Suprapubic skin (tissue), 4 donors: ENCODE data around the gene MEOX2. TPM values are rescaled to one million over a fixed set of nuclear protein-coding genes. Genes with fewer than 3 reads are reported as not detected.

Experiments
- DNase-seq, 2 donors: peaks; one replicate each; pipeline ENCODE4 v3.0.0-alpha.2; 2019; ENCODE audit warnings: low spot score in 2 of 2
- H3K27ac ChIP-seq: fragments of 200-600 bp; sonication (generic); one replicate; pipeline ENCODE4 v1.5.1; 2019
- H3K27me3 ChIP-seq: fragments of 200-600 bp; sonication (generic); one replicate; pipeline ENCODE4 v1.5.1; 2019
- H3K36me3 ChIP-seq: fragments of 200-600 bp; sonication (generic); one replicate; pipeline ENCODE4 v1.5.1; 2019
- H3K4me1 ChIP-seq: fragments of 200-600 bp; sonication (generic); one replicate; pipeline ENCODE4 v1.5.1; 2019
- H3K4me3 ChIP-seq: fragments of 200-600 bp; sonication (generic); one replicate; pipeline ENCODE4 v1.5.1; 2019; ENCODE audit warnings: mild to moderate bottlenecking
- H3K9me3 ChIP-seq: fragments of 200-600 bp; sonication (generic); one replicate; pipeline ENCODE4 v1.5.1; 2019
- EP300 ChIP-seq: sonication (generic); formaldehyde crosslinking; IDR thresholded peaks from one replicate; pipeline ENCODE4 v1.6.1; 2017; ENCODE audit warnings: antibody characterized with exemption
- POLR2A ChIP-seq, 2 donors: fragments of 450-650 bp; IDR thresholded peaks; one replicate each; pipeline ENCODE4 v1.6.1; 2017; ENCODE audit warnings: antibody characterized with exemption in 2 of 2, mild to moderate bottlenecking in 2 of 2, moderate library complexity in 2 of 2
- POLR2AphosphoS5 ChIP-seq, 3 donors: sonication (generic); formaldehyde crosslinking; IDR thresholded peaks; one replicate each; pipeline ENCODE4 v1.6.1; 2017; ENCODE audit warnings: antibody characterized with exemption in 3 of 3
- WGBS: methylation state at CpG from one replicate; pipeline ENCODE4 v1.1.5; 2018; 5-methylcytosine and 5-hydroxymethylcytosine counted together
- total RNA-seq, 4 donors: library from RNA; depleted of rRNA; stranded (reverse); fragments of >200 nt; gene quantifications; one replicate each; pipeline ENCODE4 v1.1.0, GENCODE V29; 2016
- TF ChIP-seq, protein P1 (sequence below), 2 donors: fragments of 200-600 bp in 1 of 2; fragments of 450-650 bp in 1 of 2; sonication (generic) in 1 of 2; IDR thresholded peaks; one replicate each; pipeline ENCODE4 v1.5.1; 2016 to 2019; ENCODE audit warnings: antibody characterized with exemption in 2 of 2, mild to moderate bottlenecking in 1 of 2, moderate library complexity in 1 of 2

Gene MEOX2
- total RNA-seq, 4 donors from 2014 or later: 1.0 to 8.9 (median 3.0) TPM

DNA sequence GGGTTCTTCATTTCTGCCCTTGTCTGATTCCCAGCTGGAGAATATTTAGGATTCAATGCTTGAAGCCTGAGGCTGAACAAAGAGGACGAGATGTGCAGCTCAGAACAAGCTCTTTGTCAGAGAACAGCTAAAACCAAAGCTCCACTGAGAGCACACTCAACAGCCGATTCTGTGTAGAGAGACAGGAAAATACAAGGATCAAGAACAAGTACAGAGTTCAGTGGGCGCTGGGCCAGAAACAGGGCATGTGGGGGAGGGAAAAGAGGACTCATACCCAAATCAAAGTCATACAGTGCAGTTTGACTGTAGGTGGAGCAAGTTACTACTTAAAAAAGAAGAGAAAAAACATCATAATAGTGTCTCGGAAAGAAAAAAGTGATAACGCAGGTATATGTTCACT lies 124.6 kb downstream of the MEOX2 start, which contains the start of gene AGMO:
Gene AGMO (minus strand): TSS at position 181 of the 400 bp plus-strand sequence.
- Histone ChIP-seq H3K27ac (peak within 1 kb of the TSS; percentile 64), H3K4me1 (peaks cover 14% of the 10 kb centered on the region), H3K4me3 (peak within 1 kb of the TSS; percentile 27), H3K27me3 (no peaks in the 10 kb centered on the region), H3K9me3 (no peaks in the 10 kb centered on the region), H3K36me3 (no peaks in the 10 kb centered on the region)
- WGBS: 27% methylated on average over 5 of the region's 5 CpGs
- peak; percentile 64 to 75 for DNase-seq
- TF ChIP-seq, protein P1, sequence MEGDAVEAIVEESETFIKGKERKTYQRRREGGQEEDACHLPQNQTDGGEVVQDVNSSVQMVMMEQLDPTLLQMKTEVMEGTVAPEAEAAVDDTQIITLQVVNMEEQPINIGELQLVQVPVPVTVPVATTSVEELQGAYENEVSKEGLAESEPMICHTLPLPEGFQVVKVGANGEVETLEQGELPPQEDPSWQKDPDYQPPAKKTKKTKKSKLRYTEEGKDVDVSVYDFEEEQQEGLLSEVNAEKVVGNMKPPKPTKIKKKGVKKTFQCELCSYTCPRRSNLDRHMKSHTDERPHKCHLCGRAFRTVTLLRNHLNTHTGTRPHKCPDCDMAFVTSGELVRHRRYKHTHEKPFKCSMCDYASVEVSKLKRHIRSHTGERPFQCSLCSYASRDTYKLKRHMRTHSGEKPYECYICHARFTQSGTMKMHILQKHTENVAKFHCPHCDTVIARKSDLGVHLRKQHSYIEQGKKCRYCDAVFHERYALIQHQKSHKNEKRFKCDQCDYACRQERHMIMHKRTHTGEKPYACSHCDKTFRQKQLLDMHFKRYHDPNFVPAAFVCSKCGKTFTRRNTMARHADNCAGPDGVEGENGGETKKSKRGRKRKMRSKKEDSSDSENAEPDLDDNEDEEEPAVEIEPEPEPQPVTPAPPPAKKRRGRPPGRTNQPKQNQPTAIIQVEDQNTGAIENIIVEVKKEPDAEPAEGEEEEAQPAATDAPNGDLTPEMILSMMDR (IDR thresholded peaks at IDR 0.05): no peak
- no peak for TF ChIP-seq POLR2A (IDR thresholded peaks at IDR 0.05)
- TF ChIP-seq POLR2AphosphoS5 (IDR thresholded peaks at IDR 0.05): no peak
- TF ChIP-seq EP300: no peak

Other genes starting within 250 kb of the MEOX2 start
- gene AGMO, start 124.7 kb downstream of the MEOX2 start, total RNA-seq: under 1 TPM in 1 of 4 donors, not detected in 3; 0.40 TPM